ENCODE measurements around the gene SCAMP1. TPM values are rescaled to one million over a fixed set of nuclear protein-coding genes. Genes with fewer than 3 reads are reported as not detected.
A peak's percentile ranks its signal among the peaks of the same experiment; 100 is the strongest.

SCAMP1 gene
- total RNA-seq, 1 experiment from 2014 or later = 36.0 TPM

DNA sequence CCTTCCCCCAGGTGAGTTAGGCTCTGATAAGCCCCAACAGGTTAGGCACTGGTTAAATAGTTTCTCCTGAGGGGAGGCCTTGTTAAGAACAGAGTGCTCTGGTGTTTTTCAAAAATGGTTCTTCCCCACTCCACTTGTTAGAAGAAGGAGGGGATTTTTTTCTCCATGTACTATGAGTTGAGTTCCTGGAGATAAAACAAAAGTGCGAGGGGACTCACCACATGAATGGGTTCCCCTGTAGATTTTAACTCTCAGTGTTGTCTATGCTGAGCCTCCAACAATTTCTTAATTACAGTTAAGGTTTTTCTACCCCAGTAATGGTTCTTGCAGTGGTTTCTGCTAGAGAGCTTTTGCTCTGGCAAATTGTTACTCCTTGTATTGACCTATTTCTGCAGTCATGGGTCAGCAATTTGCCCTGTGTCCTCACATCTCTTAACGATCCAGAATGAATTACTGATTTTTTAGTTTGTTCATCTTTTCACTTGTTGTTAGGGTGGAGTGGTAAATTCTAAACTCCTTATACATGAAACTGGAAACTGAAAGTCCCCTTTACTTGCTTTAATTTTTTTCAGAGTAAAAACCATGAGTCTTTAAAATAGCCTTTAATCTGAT is 44.4 kb downstream of the SCAMP1 start:
- peaks cover 17 to 22% of the 10 kb centered on the region in 2 experiments for H3K4me1 Mint-ChIP-seq
- H3K4me2 ChIP-seq (ENCODE audit: insufficient read depth, insufficient read length, low read length) = no peak overlapping the region
- no peak overlapping the region for H4K91ac ChIP-seq (ENCODE audit: insufficient read length, low read depth, low read length)
- no peak overlapping the region for H2AFZ ChIP-seq (ENCODE audit: low read length)
- peaks cover 2% of the 10 kb centered on the region; the same call in 1 of the 2 replicates for H3K79me2 ChIP-seq (ENCODE audit: insufficient read depth, low read length)
- H3K23ac ChIP-seq (ENCODE audit: insufficient read length, low read depth, low read length) = no peak overlapping the region
- no peaks in the 10 kb centered on the region for H3K23me2 ChIP-seq (ENCODE audit: insufficient read length, low read depth, low read length, poor library complexity, severe bottlenecking)
- H3K27ac ChIP-seq (ENCODE audit: insufficient read length, low read depth, low read length) = no peak overlapping the region
- no peak overlapping the region for H3K18ac ChIP-seq (ENCODE audit: insufficient read length, low read depth, low read length)
- peaks cover 0 to 19% (median 4%) of the 10 kb centered on the region in 3 experiments; a peak in 5 of 7 replicates for H3K36me3 Mint-ChIP-seq (ENCODE audit: insufficient read depth in 1 of 3, low read depth in 3 of 3)
- no peaks in the 10 kb centered on the region for H3K9me3 Mint-ChIP-seq
- no peaks in the 10 kb centered on the region for H4K20me1 ChIP-seq (ENCODE audit: control insufficient read depth, insufficient read depth, insufficient read length)
- no peaks in the 10 kb centered on the region for H3K9me3 ChIP-seq (ENCODE audit: control insufficient read depth, low read depth, low read length)
- H3T11ph ChIP-seq (ENCODE audit: low read length) = no peak overlapping the region
- no peak overlapping the region for H3K9ac ChIP-seq (ENCODE audit: extremely low read depth, insufficient read length, low read length)
- no peak overlapping the region for H2BK12ac ChIP-seq (ENCODE audit: insufficient read length, low read depth, low read length)
- H3K4me3 Mint-ChIP-seq = no peak overlapping the region
- no peak overlapping the region for H2BK20ac ChIP-seq (ENCODE audit: low read depth, low read length, poor library complexity, severe bottlenecking)
- no peaks in the 10 kb centered on the region for H3K79me1 ChIP-seq (ENCODE audit: insufficient read depth, low read depth, low read length, poor library complexity, severe bottlenecking)
- TF ChIP-seq, protein P1, sequence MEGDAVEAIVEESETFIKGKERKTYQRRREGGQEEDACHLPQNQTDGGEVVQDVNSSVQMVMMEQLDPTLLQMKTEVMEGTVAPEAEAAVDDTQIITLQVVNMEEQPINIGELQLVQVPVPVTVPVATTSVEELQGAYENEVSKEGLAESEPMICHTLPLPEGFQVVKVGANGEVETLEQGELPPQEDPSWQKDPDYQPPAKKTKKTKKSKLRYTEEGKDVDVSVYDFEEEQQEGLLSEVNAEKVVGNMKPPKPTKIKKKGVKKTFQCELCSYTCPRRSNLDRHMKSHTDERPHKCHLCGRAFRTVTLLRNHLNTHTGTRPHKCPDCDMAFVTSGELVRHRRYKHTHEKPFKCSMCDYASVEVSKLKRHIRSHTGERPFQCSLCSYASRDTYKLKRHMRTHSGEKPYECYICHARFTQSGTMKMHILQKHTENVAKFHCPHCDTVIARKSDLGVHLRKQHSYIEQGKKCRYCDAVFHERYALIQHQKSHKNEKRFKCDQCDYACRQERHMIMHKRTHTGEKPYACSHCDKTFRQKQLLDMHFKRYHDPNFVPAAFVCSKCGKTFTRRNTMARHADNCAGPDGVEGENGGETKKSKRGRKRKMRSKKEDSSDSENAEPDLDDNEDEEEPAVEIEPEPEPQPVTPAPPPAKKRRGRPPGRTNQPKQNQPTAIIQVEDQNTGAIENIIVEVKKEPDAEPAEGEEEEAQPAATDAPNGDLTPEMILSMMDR (conservative IDR thresholded peaks at IDR 0.05) = no peak
- no CpG with 5 or more reads among the region's 2 CpGs for WGBS (ENCODE audit: extremely low coverage, insufficient read length, low lambda C conversion rate)
- no peak overlapping the region for H3K4ac ChIP-seq (ENCODE audit: low read depth, low read length)
- no peak overlapping the region for H2BK5ac ChIP-seq (ENCODE audit: insufficient read length, low read length)
- H4K8ac ChIP-seq (replicated peaks; ENCODE audit: insufficient read length, low read depth, low read length) = no peak overlapping the region
- H2BK15ac ChIP-seq (ENCODE audit: low read depth, low read length) = no peak overlapping the region
- no peak overlapping the region for H2BK120ac ChIP-seq (ENCODE audit: low read depth, low read length, poor library complexity, severe bottlenecking)
- H4K5ac ChIP-seq (ENCODE audit: insufficient read length, low read depth, low read length) = no peak overlapping the region
- H3K27ac Mint-ChIP-seq = peak overlapping the region in 2 of 3 experiments; percentile 18 to 27; a peak in 2 of 7 replicates
- no peak overlapping the region for H3K14ac ChIP-seq (ENCODE audit: insufficient read depth, low read length)
- no peak overlapping the region for H2AK5ac ChIP-seq (ENCODE audit: insufficient read length, low read length)
- no peaks in the 10 kb centered on the region for H3K27me3 ChIP-seq (ENCODE audit: insufficient read depth, low read length)
- 0 out of 2 replicates have a peak, but pooled peaks cover 2% of the 10 kb centered on the region for H3K4me1 ChIP-seq (ENCODE audit: insufficient read depth, low read length)
- no peak for DNase-seq
- no peak overlapping the region for H3K56ac ChIP-seq (ENCODE audit: insufficient read length, low read depth, low read length)
- H3K27me3 Mint-ChIP-seq (ENCODE audit: low read depth) = no peaks in the 10 kb centered on the region
